PC-3 (cell line): ENCODE results near the gene USH2A. TPM values are rescaled to one million over a fixed set of nuclear protein-coding genes. Genes with fewer than 3 reads are reported as not detected.
A peak's percentile ranks its signal among the peaks of the same experiment; 100 is the strongest.

Experiments
- ATAC-seq: fragments of 200-7000 bp; cut with Tn5 transposase; 2 replicates; pipeline ENCODE4 v1.9.1; 2020; ENCODE audit warnings: mild to moderate bottlenecking, moderate library complexity
- BruUV-seq: library from RNA; stranded (reverse); fragments of 400-500 nt; replicated peaks from 2 replicates; lab custom pipeline; 2021; lab: Mats Ljungman, UMichigan
- CTCF ChIA-PET: fragments of 300-600 bp; sonication (Branson Sonifier 250); formaldehyde crosslinking; loops from one replicate; lab custom pipeline; 2022; ENCODE audit warnings: antibody characterized with exemption; lab: Charles Lee
- POLR2A ChIA-PET: fragments of 300-600 bp; sonication (Branson Sonifier 250); formaldehyde crosslinking; loops from one replicate; lab custom pipeline; 2022; ENCODE audit warnings: antibody characterized with exemption; ENCODE audit not compliant: unreplicated experiment; lab: Charles Lee
- DNase-seq: peaks from one replicate; pipeline ENCODE4 v3.0.0-alpha.2; 2015
- H2AFZ ChIP-seq: fragments of 300-600 bp; sonication (generic); 2 replicates; pipeline ENCODE4 v1.6.0; 2016; ENCODE audit warnings: antibody characterized with exemption, low read length
- H3F3A ChIP-seq: fragments of 300-600 bp; sonication (generic); one replicate; pipeline ENCODE4 v1.6.0; 2017; ENCODE audit warnings: antibody characterized with exemption, low read length, control low read depth, mild to moderate bottlenecking; ENCODE audit not compliant: unreplicated experiment
- H3K27ac ChIP-seq: fragments of 300-600 bp; sonication (generic); 2 replicates; pipeline ENCODE4 v1.5.1; 2016; ENCODE audit warnings: mild to moderate bottlenecking, low read length
- H3K27me3 ChIP-seq: fragments of 300-600 bp; sonication (generic); 2 replicates; pipeline ENCODE4 v1.6.1; 2016; ENCODE audit warnings: low read length, mixed read lengths
- H3K36me3 ChIP-seq: fragments of 300-600 bp; sonication (generic); 2 replicates; pipeline ENCODE4 v1.6.1; 2016; ENCODE audit warnings: low read depth, mixed run types, low read length, mixed read lengths
- H3K4me1 ChIP-seq: fragments of 300-600 bp; sonication (generic); 2 replicates; pipeline ENCODE4 v1.5.1; 2016; ENCODE audit warnings: low read length; ENCODE audit not compliant: insufficient read depth
- H3K4me2 ChIP-seq: fragments of 300-600 bp; sonication (generic); 2 replicates; pipeline ENCODE4 v1.6.0; 2016; ENCODE audit warnings: low read length
- H3K4me3 ChIP-seq: fragments of 300-600 bp; sonication (generic); 2 replicates; pipeline ENCODE4 v1.5.1; 2016; ENCODE audit warnings: mild to moderate bottlenecking, low read length, mixed read lengths
- H3K79me2 ChIP-seq: fragments of 300-600 bp; sonication (generic); 2 replicates; pipeline ENCODE4 v1.6.1; 2017; ENCODE audit warnings: low read length, mixed read lengths
- H3K9ac ChIP-seq: fragments of 300-600 bp; sonication (generic); 2 replicates; pipeline ENCODE4 v1.6.0; 2016; ENCODE audit warnings: mild to moderate bottlenecking, low read length
- H3K9me2 ChIP-seq: fragments of 300-600 bp; sonication (generic); replicated peaks from 2 replicates; pipeline ENCODE4 v1.6.1; 2016; ENCODE audit warnings: mixed run types, low read length, mixed read lengths
- H3K9me3 ChIP-seq: fragments of 300-600 bp; sonication (generic); 2 replicates; pipeline ENCODE4 v1.6.1; 2016; ENCODE audit warnings: low read length, mixed read lengths
- H4K20me1 ChIP-seq: fragments of 300-600 bp; sonication (generic); 2 replicates; pipeline ENCODE4 v1.6.1; 2016; ENCODE audit warnings: low read length, mixed read lengths
- CTCF ChIP-seq: fragments of 300-600 bp; sonication (generic); conservative IDR thresholded peaks from 2 replicates; pipeline ENCODE4 v1.5.1; 2017; ENCODE audit warnings: antibody characterized with exemption, low read depth, mild to moderate bottlenecking, low read length
- EZH2 ChIP-seq: fragments of 300-600 bp; sonication (generic); IDR thresholded peaks from one replicate; pipeline ENCODE4 v1.6.1; 2017; ENCODE audit warnings: antibody characterized with exemption, mild to moderate bottlenecking, low read length; ENCODE audit not compliant: unreplicated experiment
- EZH2phosphoT487 ChIP-seq: fragments of 300-600 bp; sonication (generic); IDR thresholded peaks from 2 replicates; pipeline ENCODE4 v1.6.1; 2018; ENCODE audit warnings: mild to moderate bottlenecking, antibody characterized with exemption, low read length, borderline replicate concordance
- intact Hi-C: fragments of 100-400 bp; cut with micrococcal nuclease; formaldehyde crosslinking; loops from 2 replicates; pipeline ENCODE4 v1.9.0; 2023
- total RNA-seq: library from RNA; depleted of rRNA; stranded (reverse); fragments of >200 nt; gene quantifications from 2 replicates; pipeline ENCODE4 v1.2.3, GENCODE V29; 2014

USH2A gene
- total RNA-seq, 1 experiment from 2014 or later = not detected

GRCh38 chr1:215652371-215652770, 770.9 kb downstream of the USH2A start:
- H3K27me3 ChIP-seq = peaks cover 60% of the 10 kb centered on the region
- H3K4me1 ChIP-seq = no peaks in the 10 kb centered on the region
- H3F3A ChIP-seq = no peaks in the 10 kb centered on the region
- no peaks in the 10 kb centered on the region for H3K79me2 ChIP-seq
- no TSS peak for BruUV-seq
- no peak overlapping the region for H3K9ac ChIP-seq
- DNase-seq = no peak
- ChIA-PET CTCF (interaction anchor here (0.7 kb wide), 1 partner anchor 27 kb away, joined by 3 read pairs; no protein-coding TSS in a partner anchor), POLR2A (no interaction called here)
- no peak for ATAC-seq
- H3K4me2 ChIP-seq = no peak overlapping the region
- TF ChIP-seq CTCF (no peak), EZH2 (no peak), EZH2phosphoT487 (no peak)
- H3K9me2 ChIP-seq = no peaks in the 10 kb centered on the region
- no peak overlapping the region for H3K27ac ChIP-seq
- no peak overlapping the region for H2AFZ ChIP-seq
- no peak overlapping the region for H3K4me3 ChIP-seq
- no peaks in the 10 kb centered on the region for H3K36me3 ChIP-seq
- H3K9me3 ChIP-seq = no peaks in the 10 kb centered on the region
- intact Hi-C loops = no loop called here
- no peaks in the 10 kb centered on the region for H4K20me1 ChIP-seq

- no peaks in the 10 kb centered on the region for H3K4me1 ChIP-seq
- ChIA-PET CTCF (interaction anchor here (0.7 kb wide), 1 partner anchor 28 kb away, joined by 3 read pairs; no protein-coding TSS in a partner anchor), POLR2A (interaction anchor here (0.7 kb wide), 1 partner anchor 81 kb away, joined by 10 read pairs; no protein-coding TSS in a partner anchor)
- no peak overlapping the region for H3K27ac ChIP-seq
- TF ChIP-seq CTCF (no peak), EZH2phosphoT487 (no peak), EZH2 (no peak)
- no peaks in the 10 kb centered on the region for H3K36me3 ChIP-seq
- no peak overlapping the region for H3K9ac ChIP-seq
- DNase-seq (no peak), ATAC-seq (no peak)
- no peak overlapping the region for H2AFZ ChIP-seq
- H3K79me2 ChIP-seq = no peaks in the 10 kb centered on the region
- no peak overlapping the region for H3K4me3 ChIP-seq
- intact Hi-C loops = no loop called here
- peak overlapping the region; percentile 15; the same call in 1 of the 2 replicates for H3K4me2 ChIP-seq
- H3F3A ChIP-seq = no peaks in the 10 kb centered on the region
- H3K9me3 ChIP-seq = no peaks in the 10 kb centered on the region
- no peaks in the 10 kb centered on the region for H4K20me1 ChIP-seq
- no TSS peak for BruUV-seq
- no peaks in the 10 kb centered on the region for H3K9me2 ChIP-seq
- peaks cover 58% of the 10 kb centered on the region for H3K27me3 ChIP-seq
These were observed 771.4 kb downstream of the USH2A start for GRCh38 chr1:215651867-215652266.

- H3K9ac ChIP-seq = no peak overlapping the region
- H3K4me3 ChIP-seq = no peak overlapping the region
- no peaks in the 10 kb centered on the region for H3K79me2 ChIP-seq
- peaks cover 58% of the 10 kb centered on the region for H3K27me3 ChIP-seq
- no peaks in the 10 kb centered on the region for H3K36me3 ChIP-seq
- POLR2A ChIA-PET = no interaction called here
- CTCF ChIA-PET = no interaction called here
- no peaks in the 10 kb centered on the region for H3K9me2 ChIP-seq
- no peak overlapping the region for H2AFZ ChIP-seq
- H3K9me3 ChIP-seq = no peaks in the 10 kb centered on the region
- ATAC-seq = no peak
- intact Hi-C loops = no loop called here
- H4K20me1 ChIP-seq = no peaks in the 10 kb centered on the region
- no peak for DNase-seq
- BruUV-seq = no TSS peak
- H3K4me1 ChIP-seq = no peaks in the 10 kb centered on the region
- no peak overlapping the region for H3K27ac ChIP-seq
- TF ChIP-seq EZH2 = no peak
- TF ChIP-seq EZH2phosphoT487 = no peak
- no peak for TF ChIP-seq CTCF
- H3K4me2 ChIP-seq = no peak overlapping the region
- H3F3A ChIP-seq = no peaks in the 10 kb centered on the region
These were observed 772.6 kb downstream of the USH2A start for GRCh38 chr1:215650446-215651149.
